ENCODE data around the gene CDAN1.

CDAN1 gene

DNA sequence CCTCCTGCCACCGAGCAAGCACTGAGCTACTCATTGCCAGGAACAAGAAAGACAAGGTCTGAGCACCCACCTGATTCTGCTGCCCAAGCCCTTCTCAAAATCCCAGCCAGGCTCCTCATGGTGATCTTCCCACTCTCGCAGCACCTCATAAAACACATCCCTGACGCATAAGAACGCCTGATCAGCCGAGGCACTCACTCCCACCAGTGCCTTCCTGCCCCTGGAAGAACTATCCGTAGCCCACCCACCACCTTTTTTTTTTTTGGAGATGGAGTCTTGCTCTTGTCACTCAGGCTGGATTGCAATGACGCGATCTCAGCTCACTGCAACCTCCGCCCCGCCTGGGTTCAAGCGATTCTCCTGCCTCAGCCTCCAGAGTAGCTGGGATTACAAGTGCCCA, 3.9 kb downstream of the CDAN1 start:
- H3K9me3 ChIP-seq (replicated peaks; ENCODE audit: low read length), result no peaks in the 10 kb centered on the region
- no peak overlapping the region for H3K9ac ChIP-seq (ENCODE audit: low read depth, low read length)
- no peaks in the 10 kb centered on the region for H3K27me3 ChIP-seq (ENCODE audit: control insufficient read depth, insufficient read depth, low read length)
- H3K36me3 ChIP-seq (ENCODE audit: insufficient read depth, low read length), result peaks cover 65% of the 10 kb centered on the region
- H3K4me3 ChIP-seq (ENCODE audit: low read length), result no peak overlapping the region
- H3K4me1 ChIP-seq (ENCODE audit: control insufficient read depth, insufficient read depth, low read length), result peaks cover 13% of the 10 kb centered on the region
- H3K4me2 ChIP-seq (ENCODE audit: low read length), result no peak overlapping the region

DNA sequence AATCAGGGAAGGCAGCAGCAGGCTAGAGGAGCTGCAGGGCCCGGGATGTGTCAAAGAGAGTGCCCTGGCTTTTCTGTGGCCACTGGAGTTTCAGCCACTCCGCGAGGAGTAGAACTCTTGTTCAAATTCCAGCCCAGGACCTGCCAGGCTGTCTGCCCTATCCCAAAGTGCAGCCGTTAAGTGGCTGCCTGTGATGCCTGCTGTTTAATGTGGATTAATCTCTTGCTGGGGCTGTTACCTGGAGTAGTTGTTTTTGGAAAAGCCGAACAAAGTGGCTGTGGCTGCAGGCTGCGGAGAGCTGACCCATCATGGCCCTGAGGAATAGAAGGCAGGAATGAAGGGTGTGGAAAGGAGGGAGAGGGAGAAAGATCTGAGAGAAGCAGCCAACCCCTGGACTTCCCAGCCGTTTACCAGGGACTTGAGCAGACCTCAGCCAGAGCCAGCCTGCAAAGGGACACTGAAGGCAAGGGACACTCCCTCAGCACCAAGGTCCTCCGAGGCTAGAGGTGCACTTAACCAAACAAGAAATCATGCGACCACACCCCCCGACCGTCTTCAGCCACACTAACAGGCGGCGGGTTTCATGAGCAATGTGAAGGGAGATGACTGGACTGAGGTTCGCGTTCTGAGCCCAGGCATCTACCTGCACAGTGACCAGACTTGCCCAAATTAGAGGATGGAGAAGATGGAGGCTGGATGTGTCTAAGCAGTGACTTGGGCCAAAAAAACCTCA, 4.7 kb downstream of the CDAN1 start:
- no peaks in the 10 kb centered on the region for H3K27me3 ChIP-seq (ENCODE audit: control insufficient read depth, insufficient read depth, low read length)
- peaks cover 72% of the 10 kb centered on the region for H3K36me3 ChIP-seq (ENCODE audit: insufficient read depth, low read length)
- H3K9me3 ChIP-seq (replicated peaks; ENCODE audit: low read length), result no peaks in the 10 kb centered on the region
- H3K9ac ChIP-seq (ENCODE audit: low read depth, low read length), result no peak overlapping the region
- H3K4me3 ChIP-seq (ENCODE audit: low read length), result no peak overlapping the region
- H3K4me2 ChIP-seq (ENCODE audit: low read length), result no peak overlapping the region
- peaks cover 7% of the 10 kb centered on the region for H3K4me1 ChIP-seq (ENCODE audit: control insufficient read depth, insufficient read depth, low read length)

DNA sequence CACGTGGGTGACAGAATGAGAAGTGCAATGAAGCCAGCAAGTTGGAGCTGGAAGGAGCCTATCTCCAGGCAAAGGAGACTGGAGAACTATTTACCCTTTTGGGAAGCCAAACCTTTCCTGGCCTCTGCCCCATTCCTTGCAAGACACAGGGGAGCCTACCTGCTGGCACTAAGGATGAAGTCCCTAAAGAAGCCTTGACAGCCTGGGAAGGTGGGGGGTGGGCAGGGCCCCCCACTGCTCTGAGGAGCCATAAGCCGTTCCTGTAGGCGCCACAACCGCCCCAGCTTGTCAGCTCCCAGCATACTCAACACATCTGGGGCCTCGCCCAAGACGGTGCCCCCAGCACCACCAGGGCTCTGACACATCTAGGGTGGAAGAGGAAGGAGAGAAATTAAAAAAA, 5.5 kb downstream of the CDAN1 start:
- no peak overlapping the region for H3K9ac ChIP-seq (ENCODE audit: low read depth, low read length)
- H3K9me3 ChIP-seq (replicated peaks; ENCODE audit: low read length), result no peaks in the 10 kb centered on the region
- no peak overlapping the region for H3K4me2 ChIP-seq (ENCODE audit: low read length)
- H3K36me3 ChIP-seq (ENCODE audit: insufficient read depth, low read length), result peaks cover 73% of the 10 kb centered on the region
- H3K4me3 ChIP-seq (ENCODE audit: low read length), result no peak overlapping the region
- no peaks in the 10 kb centered on the region for H3K27me3 ChIP-seq (ENCODE audit: control insufficient read depth, insufficient read depth, low read length)
- peaks cover 5% of the 10 kb centered on the region for H3K4me1 ChIP-seq (ENCODE audit: control insufficient read depth, insufficient read depth, low read length)

DNA sequence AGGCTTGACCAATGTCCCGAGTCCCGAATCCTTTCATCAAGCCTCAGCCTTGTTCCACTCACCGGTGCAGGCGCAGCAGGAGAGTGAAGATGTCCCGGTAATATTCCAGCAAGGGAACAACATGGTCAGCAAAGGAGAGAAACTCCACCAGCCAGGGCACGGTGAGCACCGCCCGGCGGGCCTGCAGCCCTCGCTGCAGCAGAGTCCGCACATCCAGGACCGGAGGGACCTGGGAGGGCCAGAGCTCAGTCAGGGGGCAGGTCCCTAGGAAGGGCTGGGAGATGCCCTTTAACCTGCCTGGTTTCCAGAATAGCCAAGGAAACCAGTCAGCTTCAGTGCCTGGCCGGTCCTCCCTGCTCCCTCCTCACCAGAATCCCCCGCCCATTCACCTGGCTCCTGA, 6.4 kb downstream of the CDAN1 start:
- H3K36me3 ChIP-seq (ENCODE audit: insufficient read depth, low read length), result peaks cover 79% of the 10 kb centered on the region
- H3K9ac ChIP-seq (ENCODE audit: low read depth, low read length), result no peak overlapping the region
- H3K27me3 ChIP-seq (ENCODE audit: control insufficient read depth, insufficient read depth, low read length), result no peaks in the 10 kb centered on the region
- H3K4me3 ChIP-seq (ENCODE audit: low read length), result no peak overlapping the region
- no peaks in the 10 kb centered on the region for H3K9me3 ChIP-seq (replicated peaks; ENCODE audit: low read length)
- H3K4me2 ChIP-seq (ENCODE audit: low read length), result no peak overlapping the region
- H3K4me1 ChIP-seq (ENCODE audit: control insufficient read depth, insufficient read depth, low read length), result peaks cover under 1% of the 10 kb centered on the region

DNA sequence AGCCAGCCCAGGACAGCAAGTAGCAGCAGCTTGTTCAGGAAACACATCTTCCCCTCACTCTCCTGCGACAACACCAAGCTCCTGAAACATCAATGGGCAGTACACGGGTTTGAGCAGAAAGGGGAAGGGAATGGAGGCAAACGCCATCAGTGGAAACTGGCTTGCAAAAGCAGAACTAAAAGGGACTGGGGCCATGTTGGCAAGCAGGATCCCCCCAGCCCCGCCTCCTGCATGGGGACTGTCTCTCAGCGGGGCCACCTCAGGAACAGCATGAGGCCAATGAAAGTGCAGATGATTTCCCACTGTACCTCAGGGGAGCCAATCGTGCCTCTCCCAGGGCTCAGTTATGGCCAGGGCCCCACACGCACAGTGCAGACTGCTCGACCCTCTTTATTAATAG, 6.8 kb downstream of the CDAN1 start:
- Histone ChIP-seq H3K4me1 (ENCODE audit: control insufficient read depth, insufficient read depth, low read length) (no peaks in the 10 kb centered on the region), H3K27me3 (ENCODE audit: control insufficient read depth, insufficient read depth, low read length) (no peaks in the 10 kb centered on the region), H3K4me2 (ENCODE audit: low read length) (no peak overlapping the region), H3K36me3 (ENCODE audit: insufficient read depth, low read length) (peaks cover 77% of the 10 kb centered on the region), H3K9ac (ENCODE audit: low read depth, low read length) (no peak overlapping the region), H3K9me3 (replicated peaks; ENCODE audit: low read length) (no peaks in the 10 kb centered on the region), H3K4me3 (ENCODE audit: low read length) (no peak overlapping the region)

DNA sequence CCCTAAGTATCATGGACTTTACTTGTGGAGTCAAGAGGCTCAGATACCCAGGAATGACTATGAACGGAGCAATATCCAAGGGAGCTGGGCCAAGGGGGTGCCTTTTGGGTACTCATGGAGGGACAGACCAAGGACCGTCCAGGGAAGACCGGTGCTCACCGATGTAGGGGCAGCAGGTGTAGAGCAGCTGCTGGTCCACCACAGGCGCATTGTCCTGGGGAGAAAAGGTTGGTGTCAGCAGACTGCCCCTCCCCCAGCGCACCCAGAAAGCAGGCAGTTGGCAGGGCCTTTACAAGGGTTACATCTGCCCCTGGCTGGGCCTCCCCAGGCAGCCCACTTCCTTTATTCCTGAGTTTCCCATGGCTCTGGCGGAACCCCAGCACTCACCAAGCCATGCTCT, 7.5 kb downstream of the CDAN1 start:
- Histone ChIP-seq H3K36me3 (ENCODE audit: insufficient read depth, low read length) (peaks cover 78% of the 10 kb centered on the region), H3K4me3 (ENCODE audit: low read length) (no peak overlapping the region), H3K9me3 (replicated peaks; ENCODE audit: low read length) (no peaks in the 10 kb centered on the region), H3K9ac (ENCODE audit: low read depth, low read length) (no peak overlapping the region), H3K4me1 (ENCODE audit: control insufficient read depth, insufficient read depth, low read length) (no peaks in the 10 kb centered on the region), H3K27me3 (ENCODE audit: control insufficient read depth, insufficient read depth, low read length) (no peaks in the 10 kb centered on the region), H3K4me2 (ENCODE audit: low read length) (no peak overlapping the region)

DNA sequence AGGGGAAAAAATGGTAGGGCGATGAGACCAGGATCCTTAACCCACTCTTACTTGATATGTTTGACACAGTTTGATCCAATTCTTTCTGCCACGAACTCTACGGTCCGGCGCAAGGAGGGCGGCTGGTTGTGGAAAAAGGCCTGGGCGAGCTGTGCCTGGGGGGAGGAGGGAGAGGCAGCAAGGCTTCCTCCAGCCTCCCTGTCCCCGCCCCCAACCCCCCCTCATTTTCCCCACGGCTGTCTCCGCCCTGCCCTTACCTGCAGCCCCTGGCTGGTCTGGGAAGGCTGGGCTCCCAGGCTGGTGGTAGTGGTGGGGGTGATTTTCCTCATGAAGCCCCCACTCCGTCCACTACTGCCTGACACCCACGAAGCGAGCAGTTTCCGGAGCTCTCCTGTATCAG, 8.0 kb downstream of the CDAN1 start:
- H3K4me2 ChIP-seq (ENCODE audit: low read length), result no peak overlapping the region
- H3K4me3 ChIP-seq (ENCODE audit: low read length), result no peak overlapping the region
- H3K9me3 ChIP-seq (replicated peaks; ENCODE audit: low read length), result no peaks in the 10 kb centered on the region
- no peaks in the 10 kb centered on the region for H3K4me1 ChIP-seq (ENCODE audit: control insufficient read depth, insufficient read depth, low read length)
- H3K27me3 ChIP-seq (ENCODE audit: control insufficient read depth, insufficient read depth, low read length), result no peaks in the 10 kb centered on the region
- H3K9ac ChIP-seq (ENCODE audit: low read depth, low read length), result no peak overlapping the region
- H3K36me3 ChIP-seq (ENCODE audit: insufficient read depth, low read length), result peaks cover 79% of the 10 kb centered on the region

DNA sequence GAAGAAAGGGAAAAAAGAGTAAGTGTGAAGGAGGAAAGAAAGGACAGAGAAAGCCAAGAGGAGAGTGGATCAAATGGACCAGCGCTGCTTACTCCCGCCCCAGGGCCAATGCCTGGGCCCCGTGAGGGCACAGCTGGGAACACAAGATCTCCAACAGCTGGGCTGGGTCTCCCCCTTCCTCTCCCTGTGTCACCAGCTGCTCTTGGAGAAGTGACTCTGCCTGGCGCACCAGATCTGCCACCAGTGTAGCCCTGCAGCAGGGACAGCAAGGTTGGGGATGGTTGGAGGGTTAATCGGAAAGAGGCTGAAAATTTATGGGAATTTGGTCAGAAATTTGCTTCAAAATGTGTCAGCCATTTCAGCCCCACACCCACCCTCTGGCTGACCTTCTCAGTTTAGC, 8.4 kb downstream of the CDAN1 start:
- Histone ChIP-seq H3K9ac (ENCODE audit: low read depth, low read length) (no peak overlapping the region), H3K4me3 (ENCODE audit: low read length) (no peak overlapping the region), H3K36me3 (ENCODE audit: insufficient read depth, low read length) (peaks cover 78% of the 10 kb centered on the region), H3K27me3 (ENCODE audit: control insufficient read depth, insufficient read depth, low read length) (no peaks in the 10 kb centered on the region), H3K9me3 (replicated peaks; ENCODE audit: low read length) (no peaks in the 10 kb centered on the region), H3K4me1 (ENCODE audit: control insufficient read depth, insufficient read depth, low read length) (no peaks in the 10 kb centered on the region), H3K4me2 (ENCODE audit: low read length) (no peak overlapping the region)

DNA sequence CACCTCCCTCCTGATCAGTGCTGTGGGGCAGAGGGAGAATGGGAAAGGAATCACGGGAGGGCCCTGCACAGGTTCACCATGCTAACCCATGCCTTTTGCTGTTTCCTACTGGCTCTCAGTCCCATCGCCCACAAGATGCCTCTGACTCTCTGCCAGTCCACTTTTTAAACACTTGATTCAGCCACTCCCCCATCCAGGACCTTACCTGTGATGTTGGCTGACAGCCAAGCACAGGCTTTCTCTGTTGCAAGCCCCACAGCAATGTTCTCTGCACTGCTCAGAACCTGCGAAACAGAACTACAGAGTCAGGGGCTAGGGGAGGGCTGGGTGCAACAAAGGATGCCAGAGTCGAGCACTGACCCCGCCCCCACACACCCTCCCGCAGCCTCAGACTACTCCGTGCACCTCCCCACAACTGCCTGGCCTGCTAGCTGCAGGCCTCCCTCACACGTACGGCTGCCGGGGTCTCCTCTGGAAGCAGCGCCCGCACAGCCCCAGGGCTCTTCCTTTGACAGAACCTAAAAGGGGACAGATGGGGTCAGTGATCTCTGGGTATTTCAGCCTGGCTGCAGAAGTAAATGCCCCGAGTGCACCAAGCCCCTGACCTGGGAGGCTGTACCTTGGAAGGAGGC, 9.1 kb downstream of the CDAN1 start:
- no peak overlapping the region for H3K9ac ChIP-seq (ENCODE audit: low read depth, low read length)
- no peak overlapping the region for H3K4me3 ChIP-seq (ENCODE audit: low read length)
- no peaks in the 10 kb centered on the region for H3K27me3 ChIP-seq (ENCODE audit: control insufficient read depth, insufficient read depth, low read length)
- peaks cover 79% of the 10 kb centered on the region for H3K36me3 ChIP-seq (ENCODE audit: insufficient read depth, low read length)
- no peaks in the 10 kb centered on the region for H3K4me1 ChIP-seq (ENCODE audit: control insufficient read depth, insufficient read depth, low read length)
- H3K9me3 ChIP-seq (replicated peaks; ENCODE audit: low read length), result no peaks in the 10 kb centered on the region
- H3K4me2 ChIP-seq (ENCODE audit: low read length), result no peak overlapping the region

DNA sequence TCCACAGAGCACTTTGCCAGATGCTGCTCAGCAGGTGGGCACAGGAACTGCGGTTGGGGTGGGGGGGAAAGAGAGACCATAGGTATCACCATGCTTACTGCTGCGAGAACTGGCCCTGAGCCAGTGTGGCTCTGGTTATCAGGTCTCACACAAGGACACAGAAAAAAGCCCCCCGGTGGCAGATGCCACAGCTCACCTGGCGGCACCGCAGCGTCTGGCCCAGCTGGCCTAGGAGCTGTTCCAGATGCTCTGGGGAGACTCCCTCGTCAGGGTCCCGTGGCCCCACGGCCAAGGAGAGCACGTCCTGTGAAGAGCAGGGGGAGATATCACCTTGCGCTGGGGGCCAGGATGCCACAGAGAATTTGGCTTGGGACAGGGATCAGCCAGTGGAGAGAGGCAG, 10.8 kb downstream of the CDAN1 start:
- no peaks in the 10 kb centered on the region for H3K9me3 ChIP-seq (replicated peaks; ENCODE audit: low read length)
- no peaks in the 10 kb centered on the region for H3K4me1 ChIP-seq (ENCODE audit: control insufficient read depth, insufficient read depth, low read length)
- no peak overlapping the region for H3K4me2 ChIP-seq (ENCODE audit: low read length)
- H3K27me3 ChIP-seq (ENCODE audit: control insufficient read depth, insufficient read depth, low read length), result no peaks in the 10 kb centered on the region
- peaks cover 64% of the 10 kb centered on the region for H3K36me3 ChIP-seq (ENCODE audit: insufficient read depth, low read length)
- H3K4me3 ChIP-seq (ENCODE audit: low read length), result no peak overlapping the region
- H3K9ac ChIP-seq (ENCODE audit: low read depth, low read length), result no peak overlapping the region

DNA sequence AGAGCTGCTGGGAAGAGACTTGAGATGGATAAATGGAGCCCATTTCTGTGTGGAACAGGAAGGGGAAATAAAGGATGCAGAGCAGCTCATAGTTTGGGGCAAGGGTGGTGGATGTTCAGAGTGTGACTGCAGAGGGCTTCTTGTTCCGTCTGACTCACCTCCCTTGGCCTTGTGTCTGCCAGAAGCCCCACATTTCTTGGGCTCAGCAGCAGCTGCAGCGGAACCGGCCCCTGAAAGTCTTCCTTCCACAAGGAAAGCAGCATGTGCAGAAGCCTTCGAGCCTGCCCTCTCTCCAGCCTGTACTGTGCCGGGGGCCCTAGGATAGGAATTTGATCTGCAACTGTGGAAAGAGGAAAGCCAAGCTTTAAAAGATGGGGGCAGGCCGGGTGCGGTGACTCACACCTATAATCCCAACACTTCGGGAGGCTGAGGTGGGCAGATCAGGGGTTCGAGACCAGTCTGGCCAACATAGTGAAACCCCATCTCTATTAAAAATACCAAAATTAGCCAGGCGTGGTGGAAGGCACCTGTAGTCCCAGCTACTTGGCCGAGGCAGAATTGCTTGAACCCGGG, 11.5 kb downstream of the CDAN1 start:
- Histone ChIP-seq H3K4me2 (ENCODE audit: low read length) (no peak overlapping the region), H3K9me3 (replicated peaks; ENCODE audit: low read length) (no peaks in the 10 kb centered on the region), H3K27me3 (ENCODE audit: control insufficient read depth, insufficient read depth, low read length) (no peaks in the 10 kb centered on the region), H3K4me3 (ENCODE audit: low read length) (no peak overlapping the region), H3K36me3 (ENCODE audit: insufficient read depth, low read length) (peaks cover 59% of the 10 kb centered on the region), H3K4me1 (ENCODE audit: control insufficient read depth, insufficient read depth, low read length) (no peaks in the 10 kb centered on the region), H3K9ac (ENCODE audit: low read depth, low read length) (no peak overlapping the region)

DNA sequence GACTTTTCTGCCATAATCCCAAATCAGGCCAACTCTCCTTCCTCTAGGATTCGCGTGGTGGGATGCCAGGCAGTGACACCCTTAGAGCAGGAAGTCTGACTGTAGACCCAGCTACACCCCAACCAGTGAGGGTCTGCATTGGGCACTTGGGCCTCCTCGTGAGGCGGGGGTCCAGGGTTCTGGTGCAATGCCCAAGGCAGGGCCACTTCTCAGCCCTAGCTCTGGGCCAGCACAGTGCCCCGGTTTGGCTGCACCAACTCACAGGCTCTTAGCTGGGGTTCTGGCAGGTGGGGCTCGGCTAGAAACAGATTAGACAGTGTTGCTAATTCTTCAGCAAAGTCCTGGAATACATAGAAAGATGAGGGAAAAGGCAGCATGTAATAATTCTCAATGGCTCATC, 12.7 kb downstream of the CDAN1 start:
- H3K4me1 ChIP-seq (ENCODE audit: control insufficient read depth, insufficient read depth, low read length), result no peaks in the 10 kb centered on the region
- H3K27me3 ChIP-seq (ENCODE audit: control insufficient read depth, insufficient read depth, low read length), result no peaks in the 10 kb centered on the region
- no peak overlapping the region for H3K4me3 ChIP-seq (ENCODE audit: low read length)
- H3K4me2 ChIP-seq (ENCODE audit: low read length), result no peak overlapping the region
- no peak overlapping the region for H3K9ac ChIP-seq (ENCODE audit: low read depth, low read length)
- H3K36me3 ChIP-seq (ENCODE audit: insufficient read depth, low read length), result peaks cover 58% of the 10 kb centered on the region
- no peaks in the 10 kb centered on the region for H3K9me3 ChIP-seq (replicated peaks; ENCODE audit: low read length)

Measured in skeletal muscle satellite cell (primary cell).